ENCODE measurements around the gene MEG3.
"Not testable (repeated sequence)": the region's sequence is repeated elsewhere in the genome, so short reads cannot be mapped to it uniquely, and the experiment has no call there.

Gene MEG3

DNA sequence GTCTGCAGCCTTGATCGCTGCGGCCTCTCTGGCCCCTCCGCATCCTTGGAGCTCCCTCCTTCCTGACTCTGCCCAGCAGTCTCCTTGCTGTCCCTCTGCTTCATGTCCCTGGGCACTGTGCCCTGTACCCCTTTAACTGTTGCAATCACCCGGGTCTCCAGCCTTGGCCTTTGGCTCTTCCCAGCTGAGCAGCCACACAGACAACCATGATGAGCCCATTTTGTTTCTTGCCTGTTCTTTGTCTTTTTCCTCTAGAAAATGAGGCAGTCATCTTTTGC, 40.6 kb upstream of the MEG3 start:
- H3K27ac Mint-ChIP-seq: peak overlapping the region; percentile 2 to 36
- H3K27me3 Mint-ChIP-seq: peaks cover 9% of the 10 kb centered on the region
- no peaks in the 10 kb centered on the region for H3K9me3 Mint-ChIP-seq
- no peak for ATAC-seq
- no peaks in the 10 kb centered on the region for H3K4me1 Mint-ChIP-seq
- no peak overlapping the region for H3K4me3 Mint-ChIP-seq
- no peak for DNase-seq

- H3K9me3 Mint-ChIP-seq: no peaks in the 10 kb centered on the region
- H3K27ac Mint-ChIP-seq: no peak overlapping the region
- ATAC-seq: no peak
- DNase-seq: no peak
- no peaks in the 10 kb centered on the region for H3K4me1 Mint-ChIP-seq
- no peak overlapping the region for H3K4me3 Mint-ChIP-seq
- H3K27me3 Mint-ChIP-seq: peaks cover 9% of the 10 kb centered on the region
These were observed 40.3 kb upstream of the MEG3 start for GRCh38 chr14:100785626-100786025.

DNA sequence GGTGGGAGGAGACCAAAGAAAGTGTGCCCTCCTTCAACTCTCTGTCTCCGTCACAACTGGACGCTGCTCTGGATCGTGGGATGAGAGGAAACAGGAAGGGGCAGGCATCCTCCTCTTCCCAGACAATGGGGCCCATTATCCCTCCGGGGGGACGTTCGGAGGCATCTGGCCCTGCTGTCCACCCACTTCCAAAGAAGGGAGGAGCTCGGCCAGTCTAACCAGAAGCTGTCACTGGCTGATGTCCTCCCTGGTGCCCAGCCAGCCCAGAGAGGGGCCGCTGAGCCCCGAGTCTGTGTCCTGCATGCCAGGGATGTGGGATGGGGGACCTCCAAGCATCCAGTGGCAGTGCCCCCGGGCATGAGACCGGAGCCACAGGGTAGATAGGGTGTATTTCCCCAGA, 39.8 kb upstream of the MEG3 start:
- DNase-seq (no peak), ATAC-seq (no peak)
- no peaks in the 10 kb centered on the region for H3K9me3 Mint-ChIP-seq
- no peak overlapping the region for H3K27ac Mint-ChIP-seq
- H3K27me3 Mint-ChIP-seq: peaks cover 9% of the 10 kb centered on the region
- no peaks in the 10 kb centered on the region for H3K4me1 Mint-ChIP-seq
- no peak overlapping the region for H3K4me3 Mint-ChIP-seq

GRCh38 chr14:100786576-100787219, 39.2 kb upstream of the MEG3 start:
- Mint-ChIP-seq H3K9me3 (no peaks in the 10 kb centered on the region), H3K4me3 (no peak overlapping the region), H3K27ac (peak overlapping the region in 1 of 2 donors; percentile 68), H3K27me3 (peaks cover 9% of the 10 kb centered on the region), H3K4me1 (no peaks in the 10 kb centered on the region)
- ATAC-seq (no peak), DNase-seq (no peak)

GRCh38 chr14:100787659-100788058, 38.3 kb upstream of the MEG3 start:
- Mint-ChIP-seq H3K27ac (no peak overlapping the region), H3K9me3 (no peaks in the 10 kb centered on the region), H3K27me3 (peaks cover 15% of the 10 kb centered on the region), H3K4me1 (no peaks in the 10 kb centered on the region), H3K4me3 (no peak overlapping the region)
- ATAC-seq: no peak
- no peak for DNase-seq

DNA sequence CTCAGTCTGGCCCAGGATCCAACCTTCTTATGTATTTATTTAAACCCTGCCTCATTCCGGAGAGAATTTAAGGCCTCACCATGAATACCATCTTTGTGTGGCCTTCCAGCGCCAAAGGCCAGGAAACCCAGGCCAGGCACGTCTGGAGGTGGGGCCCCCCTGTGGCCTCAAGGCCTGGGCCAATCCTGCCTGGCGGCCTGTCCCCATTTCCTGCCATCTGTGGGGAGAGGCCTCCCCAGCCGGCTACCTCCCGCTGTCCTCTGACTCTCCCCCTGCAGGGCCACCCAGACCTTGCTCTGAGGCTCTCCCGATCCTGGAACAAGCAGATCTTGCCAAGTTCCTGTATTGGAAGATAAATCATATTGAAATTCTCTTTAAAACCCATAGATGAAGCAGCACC, 37.4 kb upstream of the MEG3 start:
- no peak overlapping the region for H3K4me3 Mint-ChIP-seq
- H3K9me3 Mint-ChIP-seq: no peaks in the 10 kb centered on the region
- peaks cover 22% of the 10 kb centered on the region for H3K27me3 Mint-ChIP-seq

DNA sequence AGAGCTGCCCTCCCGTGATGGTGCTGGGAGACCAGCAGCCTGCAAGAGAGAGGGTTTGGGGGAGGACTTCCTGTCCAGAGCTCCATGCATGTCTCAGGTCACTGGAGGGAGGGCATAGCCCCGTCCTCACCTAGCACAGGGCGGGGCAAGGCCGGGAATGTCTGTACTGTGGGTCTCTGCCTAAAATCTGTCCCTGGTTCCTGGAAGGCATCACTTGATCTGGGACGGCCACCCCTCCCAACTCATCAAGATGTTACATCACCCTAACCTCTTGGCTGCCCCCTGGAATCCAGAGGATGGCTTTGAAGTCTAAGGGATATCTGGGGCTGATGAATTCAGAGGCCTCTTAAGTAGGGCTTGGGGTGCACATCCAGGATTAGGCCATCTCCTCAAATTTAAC, 37.0 kb upstream of the MEG3 start:
- Mint-ChIP-seq H3K4me3 (no peak overlapping the region), H3K27ac (no peak overlapping the region), H3K9me3 (no peaks in the 10 kb centered on the region), H3K4me1 (no peaks in the 10 kb centered on the region), H3K27me3 (peaks cover 22% of the 10 kb centered on the region)
- DNase-seq: no peak
- no peak for ATAC-seq

More for the DNA sequence above, 37.4 kb upstream of the MEG3 start:
- Mint-ChIP-seq H3K27ac (peak overlapping the region in 1 of 2 donors; percentile 89), H3K4me1 (no peaks in the 10 kb centered on the region)
- ATAC-seq (no peak), DNase-seq (no peak)

- DNase-seq: no peak
- H3K4me3 Mint-ChIP-seq: no peak overlapping the region
These were observed 36.2 kb upstream of the MEG3 start for GRCh38 chr14:100789460-100790417.

DNA sequence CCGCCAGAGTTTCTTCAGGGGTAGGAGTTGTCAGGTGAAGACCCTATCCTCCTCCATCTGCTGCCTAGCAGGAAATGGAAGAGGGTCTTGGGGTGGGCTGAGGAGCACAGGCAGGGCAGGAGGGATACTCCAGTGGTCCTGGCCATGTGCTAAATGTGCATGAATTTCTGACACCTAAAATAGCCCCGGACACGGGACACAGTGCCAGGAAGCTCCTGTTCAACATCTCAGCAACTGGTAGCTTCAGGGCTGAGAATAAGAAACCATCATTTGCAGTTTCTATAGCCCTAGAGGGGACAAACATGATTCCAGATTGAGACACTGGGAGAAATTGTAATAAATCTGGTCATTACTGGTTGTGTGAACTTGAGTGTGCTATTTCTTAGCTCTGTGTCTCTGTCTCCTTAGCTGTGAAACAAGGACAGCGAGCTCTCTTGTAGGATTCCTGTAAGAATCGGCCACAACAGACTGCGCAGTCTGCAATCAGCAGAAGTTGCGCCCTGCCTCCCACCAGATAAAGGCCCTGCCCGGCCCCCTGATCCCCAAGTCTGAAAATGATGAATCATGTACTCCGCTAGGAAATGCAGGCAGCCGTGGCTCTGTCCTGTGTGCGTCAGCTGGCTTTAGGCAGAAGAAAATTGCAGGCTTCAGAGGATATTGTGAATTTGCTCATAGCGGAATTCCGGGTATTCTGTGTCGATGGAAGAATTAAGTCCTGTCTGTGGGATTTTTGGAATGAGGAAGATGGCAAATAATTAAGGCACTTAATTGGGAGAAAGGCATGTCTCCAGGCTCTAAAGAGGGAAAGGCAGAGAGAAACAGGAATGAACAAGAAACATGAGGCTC, 35.2 kb upstream of the MEG3 start:
- no peak for DNase-seq
- no peak overlapping the region for H3K4me3 Mint-ChIP-seq
- no peaks in the 10 kb centered on the region for H3K9me3 Mint-ChIP-seq
- peaks cover 22% of the 10 kb centered on the region for H3K27me3 Mint-ChIP-seq
- ATAC-seq: no peak
- H3K27ac Mint-ChIP-seq: no peak overlapping the region
- H3K4me1 Mint-ChIP-seq: no peaks in the 10 kb centered on the region

More at GRCh38 chr14:100789460-100790417, 36.2 kb upstream of the MEG3 start:
- Mint-ChIP-seq H3K27me3 (peaks cover 22% of the 10 kb centered on the region), H3K27ac (no peak overlapping the region), H3K9me3 (no peaks in the 10 kb centered on the region), H3K4me1 (no peaks in the 10 kb centered on the region)
- no peak for ATAC-seq

DNA sequence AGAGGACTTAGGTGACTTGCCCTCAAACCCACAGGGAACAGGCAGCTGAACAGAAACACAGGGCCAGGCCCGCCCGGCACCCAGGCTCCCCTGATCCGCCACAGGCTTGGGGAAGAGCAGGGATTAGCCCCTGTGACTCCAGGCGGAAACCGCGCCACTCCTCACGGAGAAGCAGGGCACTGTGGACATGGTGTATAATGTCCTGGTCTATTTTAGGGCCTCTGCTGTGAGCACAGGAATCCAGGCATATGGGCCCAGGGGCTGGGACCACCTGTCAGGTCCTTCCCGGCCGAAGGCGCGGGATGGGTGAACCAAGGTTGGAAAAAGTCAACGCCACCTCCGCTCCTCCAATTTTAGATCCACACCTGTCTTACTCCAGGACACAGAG, 34.6 kb upstream of the MEG3 start:
- no peak for DNase-seq
- Mint-ChIP-seq H3K4me1 (no peaks in the 10 kb centered on the region), H3K9me3 (no peaks in the 10 kb centered on the region), H3K27ac (no peak overlapping the region), H3K4me3 (no peak overlapping the region), H3K27me3 (peaks cover 22% of the 10 kb centered on the region)
- ATAC-seq: no peak

DNA sequence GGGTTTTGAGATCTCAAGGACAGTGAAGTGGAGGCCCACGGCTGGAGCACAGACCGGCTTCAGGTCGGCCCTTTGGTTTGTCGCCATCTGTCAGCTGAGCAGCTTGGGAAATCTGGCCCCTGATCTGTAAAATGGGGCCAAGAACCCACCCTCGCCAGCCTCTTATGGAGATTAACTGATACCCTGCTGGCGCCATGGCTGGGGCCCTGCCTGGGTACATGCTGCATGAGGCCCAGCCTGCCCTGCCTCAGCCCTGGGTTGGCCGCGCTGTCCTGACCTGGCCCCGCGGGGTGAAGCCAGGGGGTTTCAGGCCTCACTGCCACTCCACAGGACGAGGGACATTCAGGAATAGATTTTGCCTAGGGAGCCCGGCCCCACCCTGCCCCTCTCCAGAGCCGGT, 33.9 kb upstream of the MEG3 start:
- Mint-ChIP-seq H3K27me3 (peaks cover 22% of the 10 kb centered on the region), H3K4me3 (no peak overlapping the region), H3K27ac (no peak overlapping the region), H3K9me3 (no peaks in the 10 kb centered on the region), H3K4me1 (no peaks in the 10 kb centered on the region)
- ATAC-seq (no peak), DNase-seq (no peak)

- H3K4me3 Mint-ChIP-seq: no peak overlapping the region
- H3K9me3 Mint-ChIP-seq: no peaks in the 10 kb centered on the region
- DNase-seq (no peak), ATAC-seq (no peak)
- no peak overlapping the region for H3K27ac Mint-ChIP-seq
- no peaks in the 10 kb centered on the region for H3K4me1 Mint-ChIP-seq
- H3K27me3 Mint-ChIP-seq: peaks cover 14% of the 10 kb centered on the region
These were observed 29.0 kb upstream of the MEG3 start for GRCh38 chr14:100796946-100797345.

DNA sequence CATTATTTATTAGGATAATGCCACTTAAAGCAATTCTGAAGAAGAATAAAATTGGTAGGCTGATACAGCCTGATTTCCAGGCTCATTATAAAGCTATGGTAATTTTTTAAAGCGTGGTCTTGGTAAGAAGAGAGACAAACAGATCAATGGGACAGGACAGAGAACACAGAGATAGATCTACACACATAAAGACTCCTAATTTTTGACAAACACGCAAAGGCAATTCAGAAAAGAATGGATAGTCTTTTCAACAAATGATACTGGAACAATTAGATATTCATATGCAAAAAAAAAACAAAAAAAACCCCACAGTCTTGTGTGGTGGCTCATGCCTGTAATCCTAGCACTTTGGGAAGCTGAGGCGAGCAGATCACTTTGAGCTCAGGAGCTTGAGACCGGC, 25.9 kb upstream of the MEG3 start:
- Mint-ChIP-seq H3K9me3 (no peaks in the 10 kb centered on the region), H3K27ac (peak overlapping the region; percentile 10 to 30), H3K4me3 (no peak overlapping the region), H3K27me3 (peaks cover 11% of the 10 kb centered on the region), H3K4me1 (no peaks in the 10 kb centered on the region)
- DNase-seq (no peak), ATAC-seq (no peak)

DNA sequence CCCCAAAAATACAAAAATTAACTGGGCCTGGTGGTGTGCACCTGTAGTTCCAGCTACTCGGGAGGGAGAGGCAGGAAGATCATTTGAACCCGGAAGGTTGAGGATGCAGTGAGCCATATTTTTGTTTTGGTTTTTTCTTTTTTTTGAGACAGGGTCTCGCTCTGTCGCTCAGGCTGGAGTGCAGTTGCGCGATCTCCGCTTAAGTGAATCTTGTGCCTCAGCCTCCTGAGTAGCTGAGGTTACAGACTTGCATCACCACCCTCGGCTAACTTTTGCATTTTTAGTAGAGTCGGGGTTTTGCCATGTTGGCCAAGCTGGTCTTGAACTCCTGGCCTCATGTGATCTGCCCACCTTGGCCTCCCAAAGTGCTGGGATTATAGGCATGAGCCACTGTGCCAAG, 24.5 kb upstream of the MEG3 start:
- not testable (repeated sequence) for ATAC-seq, H3K27ac Mint-ChIP-seq, H3K4me3 Mint-ChIP-seq, DNase-seq, H3K9me3 Mint-ChIP-seq, H3K4me1 Mint-ChIP-seq
- H3K27me3 Mint-ChIP-seq: peaks cover 11% of the 10 kb centered on the region

- no peak overlapping the region for H3K27ac Mint-ChIP-seq
- peaks cover 11% of the 10 kb centered on the region for H3K27me3 Mint-ChIP-seq
- no peaks in the 10 kb centered on the region for H3K4me1 Mint-ChIP-seq
- H3K9me3 Mint-ChIP-seq: no peaks in the 10 kb centered on the region
- ATAC-seq (no peak), DNase-seq (no peak)
- H3K4me3 Mint-ChIP-seq: no peak overlapping the region
These were observed 23.7 kb upstream of the MEG3 start for GRCh38 chr14:100802179-100802578.

- no peak overlapping the region for H3K27ac Mint-ChIP-seq
- DNase-seq (no peak), ATAC-seq (no peak)
- no peaks in the 10 kb centered on the region for H3K4me1 Mint-ChIP-seq
- peaks cover 11% of the 10 kb centered on the region for H3K27me3 Mint-ChIP-seq
- no peak overlapping the region for H3K4me3 Mint-ChIP-seq
- no peaks in the 10 kb centered on the region for H3K9me3 Mint-ChIP-seq
These were observed 23.2 kb upstream of the MEG3 start for GRCh38 chr14:100802766-100803165.

Data from stimulated activated naive CD8-positive, alpha-beta T cell treated with anti-CD3 and anti-CD28 coated beads, Interleukin-15, amount 100 ng/mL, for 72 hours (primary cell).